Measurements from ENCODE around the gene CCNL2. TPM values are rescaled to one million over a fixed set of nuclear protein-coding genes. Genes with fewer than 3 reads are reported as not detected.

CCNL2 gene
- total and polyA plus RNA-seq, 2 of the 13 experiments (the other 11 are each of a cell fraction or from before 2014, with no cell fraction given), result 105 to 340 TPM

DNA sequence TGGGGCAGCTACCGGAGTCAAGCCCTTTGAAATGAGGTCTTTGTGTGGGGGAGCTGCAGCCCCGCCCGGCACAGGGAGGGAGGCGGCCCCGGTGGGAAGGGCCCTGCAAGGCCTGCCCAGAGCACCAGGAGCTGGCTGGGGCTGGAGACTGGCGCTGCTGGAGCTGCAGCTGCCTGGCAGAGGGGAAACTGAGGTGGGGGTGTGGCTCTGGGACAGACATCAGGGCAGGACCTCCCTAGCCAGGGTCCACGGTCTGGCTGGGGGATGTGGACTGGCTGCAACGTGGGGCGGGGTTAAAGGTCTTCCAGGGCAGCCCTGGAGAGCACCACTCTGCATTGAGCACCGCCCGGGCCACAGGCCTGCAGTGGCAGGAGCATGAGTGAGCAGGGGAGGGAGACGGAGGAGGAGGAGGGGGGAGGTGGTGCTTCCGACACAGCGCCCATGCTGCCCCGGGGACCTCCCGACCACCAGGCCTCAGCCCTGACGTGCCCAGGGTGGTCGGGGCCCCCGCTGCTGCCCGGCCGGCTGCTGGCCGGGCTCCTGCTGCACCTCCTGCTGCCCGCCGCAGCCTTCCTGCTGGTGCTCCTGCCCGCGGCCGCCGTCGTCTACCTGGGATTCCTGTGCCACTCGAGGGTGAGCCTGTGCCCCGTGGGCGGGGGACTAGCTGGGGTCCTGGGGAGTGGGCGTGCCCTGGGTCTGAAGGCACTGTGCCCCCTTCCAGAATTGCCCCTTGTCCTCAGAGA, 26.8 kb upstream of the CCNL2 start (continued):
- TF ChIP-seq NFE2L1 (CRISPR knock-in tag; IDR thresholded peaks at IDR 0.05; ENCODE audit: borderline replicate concordance) (no peak), BCL6 (CRISPR knock-in tag; IDR thresholded peaks at IDR 0.05) (no peak), USF2 (IDR thresholded peaks at IDR 0.05; ENCODE audit: low read depth, low read length) (no peak), USF2 (CRISPR knock-in tag; IDR thresholded peaks at IDR 0.05; ENCODE audit: borderline replicate concordance) (no peak), ZNF263 (CRISPR knock-in tag; IDR thresholded peaks at IDR 0.05) (peak; percentile 99), HOXD1 (CRISPR knock-in tag; IDR thresholded peaks at IDR 0.05) (0 out of 2 replicates have a peak, but pooled peaks have one; percentile 64), TFDP1 (CRISPR knock-in tag; IDR thresholded peaks at IDR 0.05; ENCODE audit: borderline replicate concordance) (no peak; the same call in 1 of the 2 replicates), POLR2A (IDR thresholded peaks at IDR 0.05; ENCODE audit: insufficient read depth in 1 of 2, low read depth in 2 of 2, low read length in 2 of 2) (peak in 1 of 2 experiments; percentile 36; a peak in 1 of 4 replicates), SYNCRIP (IDR thresholded peaks at IDR 0.05; ENCODE audit: insufficient read depth, low read depth, low read length) (no peak), HOMEZ (CRISPR knock-in tag; IDR thresholded peaks at IDR 0.05; ENCODE audit: low read depth) (no peak), ZNF713 (CRISPR knock-in tag; IDR thresholded peaks at IDR 0.05) (no peak), POLR2AphosphoS5 (IDR thresholded peaks at IDR 0.05; ENCODE audit: low read depth, low read length) (no peak; the same call in 1 of the 2 replicates), TBX3 (IDR thresholded peaks at IDR 0.05; ENCODE audit: borderline replicate concordance) (no peak), TCF12 (IDR thresholded peaks at IDR 0.05) (no peak), TCF12 (CRISPR knock-in tag; IDR thresholded peaks at IDR 0.05) (no peak)
- TF ChIP-seq, protein P1, sequence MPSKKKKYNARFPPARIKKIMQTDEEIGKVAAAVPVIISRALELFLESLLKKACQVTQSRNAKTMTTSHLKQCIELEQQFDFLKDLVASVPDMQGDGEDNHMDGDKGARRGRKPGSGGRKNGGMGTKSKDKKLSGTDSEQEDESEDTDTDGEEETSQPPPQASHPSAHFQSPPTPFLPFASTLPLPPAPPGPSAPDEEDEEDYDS (CRISPR knock-in tag; IDR thresholded peaks at IDR 0.05), result 0 out of 2 replicates have a peak, but pooled peaks have one; percentile 8
- TF ChIP-seq, protein P2, sequence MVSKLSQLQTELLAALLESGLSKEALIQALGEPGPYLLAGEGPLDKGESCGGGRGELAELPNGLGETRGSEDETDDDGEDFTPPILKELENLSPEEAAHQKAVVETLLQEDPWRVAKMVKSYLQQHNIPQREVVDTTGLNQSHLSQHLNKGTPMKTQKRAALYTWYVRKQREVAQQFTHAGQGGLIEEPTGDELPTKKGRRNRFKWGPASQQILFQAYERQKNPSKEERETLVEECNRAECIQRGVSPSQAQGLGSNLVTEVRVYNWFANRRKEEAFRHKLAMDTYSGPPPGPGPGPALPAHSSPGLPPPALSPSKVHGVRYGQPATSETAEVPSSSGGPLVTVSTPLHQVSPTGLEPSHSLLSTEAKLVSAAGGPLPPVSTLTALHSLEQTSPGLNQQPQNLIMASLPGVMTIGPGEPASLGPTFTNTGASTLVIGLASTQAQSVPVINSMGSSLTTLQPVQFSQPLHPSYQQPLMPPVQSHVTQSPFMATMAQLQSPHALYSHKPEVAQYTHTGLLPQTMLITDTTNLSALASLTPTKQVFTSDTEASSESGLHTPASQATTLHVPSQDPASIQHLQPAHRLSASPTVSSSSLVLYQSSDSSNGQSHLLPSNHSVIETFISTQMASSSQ (IDR thresholded peaks at IDR 0.05; ENCODE audit: low read depth), result no peak
- TF ChIP-seq, protein P2 (CRISPR knock-in tag; IDR thresholded peaks at IDR 0.05; ENCODE audit: borderline replicate concordance), result peak; percentile 43; the same call in 1 of the 2 replicates
